ENCODE results near the gene UBTD1.

GRCh38 chr10:97590748-97591495 lies 92.2 kb downstream of the UBTD1 start:
- TF ChIP-seq POLR2A (IDR thresholded peaks at IDR 0.05) (no peak), CTCF (IDR thresholded peaks at IDR 0.05 in 8 of 11, conservative IDR thresholded peaks at IDR 0.05 in 3 of 11) (no peak), POLR2AphosphoS5 (IDR thresholded peaks at IDR 0.05) (no peak)

Measured in spleen (tissue), 7 donors.